Endothelial cell of umbilical vein (primary cell): ENCODE data around the gene ELP4. TPM values are rescaled to one million over a fixed set of nuclear protein-coding genes. Genes with fewer than 3 reads are reported as not detected.

ENCODE experiments used
- BruUV-seq: library from RNA; stranded (reverse); fragments of 400-500 nt; replicated peaks from 2 replicates; lab custom pipeline; 2021; lab: Mats Ljungman, UMichigan
- CTCF ChIA-PET: fragments of 300-600, 350-600 bp; sonication (Branson Sonifier 250); formaldehyde crosslinking; loops from one replicate; lab custom pipeline; 2021; ENCODE audit warnings: antibody characterized with exemption, inconsistent platforms; lab: Charles Lee
- POLR2A ChIA-PET: fragments of 300-600, 350-600 bp; sonication (Branson Sonifier 250); formaldehyde crosslinking; loops from one replicate; lab custom pipeline; 2021; ENCODE audit warnings: antibody characterized with exemption, inconsistent platforms; lab: Charles Lee
- DNase-seq: peaks from one replicate; pipeline ENCODE4 v3.0.0-alpha.2; 2011; ENCODE audit warnings: low read depth, low spot score
- FAIRE-seq: peaks from 2 replicates; lab custom pipeline; 2011; peaks lifted over from hg19 to GRCh38; lab: Jason Lieb, UNC
- H2AFZ ChIP-seq: 2 replicates; pipeline ENCODE4 v1.6.0; 2012; ENCODE audit warnings: low read depth, low read length, control low read depth, inconsistent platforms
- H3K27ac ChIP-seq: 2 replicates; pipeline ENCODE4 v1.5.1; 2011; ENCODE audit warnings: low read depth, mild to moderate bottlenecking, control low read depth, low read length, moderate library complexity; ENCODE audit not compliant: insufficient read depth
- H3K27me3 ChIP-seq, 2 experiments: 2 replicates each; pipeline versions ENCODE4 v1.6.0 to v1.6.1; 2011; ENCODE audit warnings: low read length in 2 of 2, mixed read lengths in 1 of 2; ENCODE audit not compliant: control insufficient read depth in 2 of 2, insufficient read depth in 2 of 2
- H3K36me3 ChIP-seq, 2 experiments: 2 replicates in 1 of 2; 3 replicates in 1 of 2; pipeline ENCODE4 v1.5.1; 2011; ENCODE audit warnings: low read length in 2 of 2, mild to moderate bottlenecking in 1 of 2, moderate library complexity in 1 of 2; ENCODE audit not compliant: control insufficient read depth in 2 of 2, insufficient read depth in 2 of 2; ENCODE audit errors: extremely low read depth in 1 of 2
- H3K4me1 ChIP-seq: 3 replicates; pipeline ENCODE4 v1.5.1; 2011; ENCODE audit warnings: mild to moderate bottlenecking, low read length; ENCODE audit not compliant: control insufficient read depth, insufficient read depth; ENCODE audit errors: extremely low read depth
- H3K4me2 ChIP-seq: 2 replicates; pipeline ENCODE4 v1.6.1; 2011; ENCODE audit warnings: low read length, control low read depth, mixed read lengths; ENCODE audit not compliant: insufficient read depth
- H3K4me3 ChIP-seq, 3 experiments: fragments of 200-600 bp in 1 of 3; sonication (generic), shearing (Covaris generic) in 1 of 3; replicated peaks in 1 of 3; 2 replicates each; pipeline ENCODE4 v1.5.1; 2011 to 2016; ENCODE audit warnings: control low read depth in 3 of 3, low read length in 3 of 3, mild to moderate bottlenecking in 2 of 3, inconsistent platforms in 1 of 3, low read depth in 1 of 3, moderate library complexity in 1 of 3; ENCODE audit not compliant: insufficient read depth in 1 of 3
- H3K79me2 ChIP-seq: 2 replicates; pipeline ENCODE4 v1.6.0; 2012; ENCODE audit warnings: low read length, inconsistent platforms; ENCODE audit not compliant: control insufficient read depth, insufficient read depth
- H3K9ac ChIP-seq: replicated peaks from 2 replicates; pipeline ENCODE3; 2011; ENCODE audit warnings: low read length, control low read depth; ENCODE audit not compliant: insufficient read depth; ENCODE audit errors: extremely low read depth
- H3K9me1 ChIP-seq: replicated peaks from 3 replicates; pipeline ENCODE4 v1.6.0; 2011; ENCODE audit warnings: mild to moderate bottlenecking, low read length; ENCODE audit not compliant: control insufficient read depth, insufficient read depth; ENCODE audit errors: extremely low read depth
- H3K9me3 ChIP-seq: replicated peaks from 2 replicates; pipeline ENCODE4 v1.5.1; 2012; ENCODE audit warnings: low read length, inconsistent platforms; ENCODE audit not compliant: control insufficient read depth, insufficient read depth
- H4K20me1 ChIP-seq: replicated peaks from 2 replicates; pipeline ENCODE3; 2011; ENCODE audit warnings: mild to moderate bottlenecking, low read length; ENCODE audit not compliant: control insufficient read depth, insufficient read depth; ENCODE audit errors: extremely low read depth
- CTCF ChIP-seq, 2 donors: IDR thresholded peaks; 1 replicate in 1 of 2; 2 replicates in 1 of 2; pipeline ENCODE4 v1.5.1; 2011; ENCODE audit warnings: low read length in 2 of 2, mild to moderate bottlenecking in 2 of 2, moderate library complexity in 2 of 2, control low read depth in 1 of 2, inconsistent platforms in 1 of 2, low read depth in 1 of 2; ENCODE audit not compliant: insufficient read depth in 1 of 2; ENCODE audit errors: extremely low read depth in 1 of 2
- EZH2 ChIP-seq: IDR thresholded peaks from 2 replicates; pipeline ENCODE4 v1.6.1; 2012; ENCODE audit warnings: borderline replicate concordance, low read depth, mild to moderate bottlenecking, moderate library complexity, low read length, inconsistent platforms; ENCODE audit not compliant: severe bottlenecking
- FOS ChIP-seq: IDR thresholded peaks from 2 replicates; pipeline ENCODE4 v1.6.1; 2011; ENCODE audit warnings: mild to moderate bottlenecking, low read length, moderate library complexity, borderline replicate concordance; ENCODE audit not compliant: insufficient read depth
- GATA2 ChIP-seq: IDR thresholded peaks from 2 replicates; pipeline ENCODE4 v1.7.0; 2011; ENCODE audit warnings: low read depth, mild to moderate bottlenecking, moderate library complexity, mixed read lengths, low read length; ENCODE audit not compliant: insufficient read length, insufficient read depth
- JUN ChIP-seq: IDR thresholded peaks from 2 replicates; pipeline ENCODE4 v1.6.1; 2011; ENCODE audit warnings: borderline replicate concordance, low read depth; ENCODE audit not compliant: insufficient read length, insufficient read depth
- MAX ChIP-seq: IDR thresholded peaks from 2 replicates; pipeline ENCODE4 v1.6.1; 2011; ENCODE audit not compliant: insufficient read depth, insufficient read length
- MYC ChIP-seq: IDR thresholded peaks from one replicate; pipeline ENCODE4 v1.6.1; 2011; ENCODE audit warnings: mild to moderate bottlenecking, low read depth, low read length
- POLR2A ChIP-seq: IDR thresholded peaks from 2 replicates; pipeline ENCODE4 v1.6.1; 2012; ENCODE audit warnings: low read depth, mild to moderate bottlenecking, control low read depth, low read length
- POLR2AphosphoS5 ChIP-seq: IDR thresholded peaks from 2 replicates; pipeline ENCODE4 v1.6.1; 2012; ENCODE audit warnings: low read depth, mild to moderate bottlenecking, control low read depth, low read length, moderate library complexity; ENCODE audit not compliant: insufficient read depth
- dilution Hi-C: fragments of 300-500 bp; cut with MboI; formaldehyde crosslinking; loops from one replicate; pipeline ENCODE4 v1.15.0; 2019; ENCODE audit warnings: low sequenced_read_pairs; ENCODE audit not compliant: extremely low pct_ligation_motif_present
- intact Hi-C: fragments of 100-400 bp; cut with micrococcal nuclease; formaldehyde crosslinking; loops from one replicate; pipeline ENCODE4 v1.10.0; 2022
- polyA plus RNA-seq, 4 experiments: library from polyadenylated mRNA; depleted of rRNA in 3 of 4; stranded (reverse) in 3 of 4; unstranded in 1 of 4; fragments of >200 nt; gene quantifications; 2 replicates each; pipeline versions ENCODE4 v1.2.1 to v1.2.3, GENCODE V29; 2011 to 2012; ENCODE audit warnings: missing spikeins in 1 of 4
- total RNA-seq: library from RNA; stranded (reverse); gene quantifications from 2 replicates; pipeline ENCODE4 v1.2.3, GENCODE V29; 2021

The ELP4 gene
- total and polyA plus RNA-seq, 2 donors (not counting 3 experiments of a cell fraction or from before 2014, with no cell fraction given): 11.6 to 16.3 TPM

DNA sequence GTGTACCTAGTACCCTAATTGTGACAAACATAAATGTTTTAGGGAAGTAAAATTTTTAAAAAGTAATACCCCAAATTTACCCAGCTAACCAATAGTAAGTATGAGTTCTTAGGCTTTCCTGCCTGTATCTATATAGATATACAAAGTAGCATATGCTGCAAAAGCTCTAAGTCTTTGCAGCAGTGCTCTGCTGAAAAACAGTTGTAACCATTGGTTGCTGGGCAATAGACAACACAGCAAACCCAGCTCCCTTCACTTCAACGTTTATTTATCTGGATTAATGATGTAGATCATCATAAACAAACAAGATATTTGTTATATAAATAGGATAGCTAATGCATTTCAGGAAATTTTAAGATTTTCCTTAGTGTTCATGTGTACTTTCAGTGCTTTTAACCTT is 218.9 kb downstream of the ELP4 start:
- no peak overlapping the region for H2AFZ ChIP-seq
- FAIRE-seq (no peak), DNase-seq (no peak)
- H3K9ac ChIP-seq: no peak overlapping the region
- CTCF ChIA-PET: interaction anchor here (0.9 to 1.5 kb wide), 2 partner anchors 33 to 87 kb away, joined by 3 to 8 read pairs; no protein-coding TSS in a partner anchor
- no peaks in the 10 kb centered on the region for H3K9me1 ChIP-seq
- no peak for TF ChIP-seq GATA2
- TF ChIP-seq CTCF (IDR thresholded peaks at IDR 0.05; ENCODE audit: extremely low read depth in 1 of 2, insufficient read depth in 1 of 2, low read depth in 1 of 2, low read length in 2 of 2): no peak
- no peak for TF ChIP-seq FOS
- no peak for TF ChIP-seq MYC
- POLR2A ChIA-PET: no interaction called here
- H3K4me2 ChIP-seq: no peak overlapping the region
- no peak overlapping the region for H3K4me3 ChIP-seq
- no TSS peak for BruUV-seq
- H3K36me3 ChIP-seq: no peaks in the 10 kb centered on the region
- dilution Hi-C loops (no loop called here), intact Hi-C loops (no loop called here)
- H4K20me1 ChIP-seq: no peaks in the 10 kb centered on the region
- H3K4me1 ChIP-seq: no peaks in the 10 kb centered on the region
- H3K27ac ChIP-seq: no peak overlapping the region
- H3K79me2 ChIP-seq: no peaks in the 10 kb centered on the region
- H3K27me3 ChIP-seq: no peaks in the 10 kb centered on the region
- no peaks in the 10 kb centered on the region for H3K9me3 ChIP-seq

- Histone ChIP-seq H3K9ac (no peak overlapping the region), H3K9me1 (no peaks in the 10 kb centered on the region), H3K4me2 (no peak overlapping the region), H3K36me3 (no peaks in the 10 kb centered on the region), H3K9me3 (no peaks in the 10 kb centered on the region), H3K27me3 (no peaks in the 10 kb centered on the region), H3K4me3 (no peak overlapping the region), H2AFZ (no peak overlapping the region), H3K4me1 (no peaks in the 10 kb centered on the region), H4K20me1 (no peaks in the 10 kb centered on the region), H3K79me2 (no peaks in the 10 kb centered on the region), H3K27ac (no peak overlapping the region)
- intact Hi-C loops: no loop called here
- CTCF ChIA-PET: no interaction called here
- no TSS peak for BruUV-seq
- POLR2A ChIA-PET: no interaction called here
- no peak for TF ChIP-seq FOS
- no peak for TF ChIP-seq POLR2A
- no peak for TF ChIP-seq JUN
- TF ChIP-seq MYC: no peak
- TF ChIP-seq MAX: no peak
- no peak for TF ChIP-seq CTCF (IDR thresholded peaks at IDR 0.05; ENCODE audit: extremely low read depth in 1 of 2, insufficient read depth in 1 of 2, low read depth in 1 of 2, low read length in 2 of 2)
- no peak for TF ChIP-seq EZH2
- TF ChIP-seq POLR2AphosphoS5: no peak
- no peak for TF ChIP-seq GATA2
- FAIRE-seq: no peak
- no peak for DNase-seq
- dilution Hi-C loops: no loop called here
These were observed 230.6 kb downstream of the ELP4 start for GRCh38 chr11:31740131-31740530.
